ENCODE measurements around the gene ABCA13. TPM values are rescaled to one million over a fixed set of nuclear protein-coding genes. Genes with fewer than 3 reads are reported as not detected.

ABCA13 gene
- total RNA-seq, 2 donors from 2014 or later = not detected

DNA sequence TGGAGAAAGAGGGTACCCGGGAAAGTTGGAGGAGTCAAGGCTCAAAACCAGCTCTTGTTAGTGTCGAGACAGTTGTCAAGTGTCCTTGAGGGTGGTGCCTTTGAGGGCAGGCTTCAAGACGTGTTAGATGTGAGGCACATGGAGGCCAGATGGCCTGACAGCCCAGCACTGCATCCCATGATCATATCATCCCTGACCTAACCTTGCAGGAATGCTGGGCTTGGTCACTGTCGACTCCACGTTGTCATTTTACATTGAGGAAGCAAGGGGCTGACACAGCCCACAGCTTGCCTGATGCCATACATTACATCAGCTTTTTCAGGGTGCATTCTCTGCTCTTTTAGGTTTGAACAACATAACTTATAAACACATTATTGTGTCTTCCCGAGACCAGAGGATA, 114.1 kb downstream of the ABCA13 start:
- Mint-ChIP-seq H3K4me3 (no peak overlapping the region), H3K4me1 (no peaks in the 10 kb centered on the region), H3K9me3 (no peaks in the 10 kb centered on the region), H3K27me3 (peaks cover 32% of the 10 kb centered on the region), H3K36me3 (ENCODE audit: low read depth) (no peaks in the 10 kb centered on the region), H3K27ac (no peak overlapping the region)
- no peak for ATAC-seq (replicated peaks)

DNA sequence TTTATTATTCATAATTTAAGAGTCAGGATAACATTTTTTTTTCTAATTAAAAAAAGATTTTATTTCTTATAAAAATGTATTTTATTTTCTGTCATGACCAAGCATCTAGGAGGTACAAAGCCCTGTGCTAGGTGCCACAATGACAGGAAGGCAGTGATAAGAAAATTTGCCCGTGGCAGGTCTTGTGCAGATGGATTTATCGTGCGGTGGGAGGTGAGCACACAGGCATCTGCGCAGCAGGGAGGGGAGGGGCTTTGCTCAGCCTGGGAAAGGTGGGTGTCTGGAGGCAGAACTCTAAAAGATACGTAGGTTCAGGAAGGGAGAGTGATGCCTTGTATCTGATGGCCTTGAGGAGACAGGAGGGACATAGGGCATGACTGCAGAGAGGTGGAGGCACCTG, 115.6 kb downstream of the ABCA13 start:
- Mint-ChIP-seq H3K27ac (no peak overlapping the region), H3K4me1 (no peaks in the 10 kb centered on the region), H3K27me3 (peaks cover 28% of the 10 kb centered on the region), H3K9me3 (no peaks in the 10 kb centered on the region), H3K36me3 (ENCODE audit: low read depth) (no peaks in the 10 kb centered on the region), H3K4me3 (no peak overlapping the region)
- no peak for ATAC-seq (replicated peaks)

DNA sequence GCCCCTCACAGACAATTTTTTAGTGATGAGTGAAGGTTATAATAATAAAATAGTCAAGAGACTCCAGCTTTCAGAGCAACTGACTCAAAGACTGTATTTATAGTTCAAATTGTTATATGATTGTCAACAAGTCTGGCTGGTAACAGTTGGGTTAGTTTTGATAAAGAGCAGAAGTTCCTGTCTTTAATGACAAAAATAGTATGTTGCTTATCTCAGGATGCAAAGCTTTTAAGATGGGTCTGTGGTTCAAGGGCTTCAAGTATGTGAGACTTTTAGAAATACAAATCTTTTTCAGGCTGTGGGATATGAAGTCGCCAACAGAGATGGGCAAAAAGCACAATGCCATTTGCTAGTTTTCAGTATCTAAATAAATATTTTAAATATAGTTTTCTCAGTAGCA, 118.4 kb downstream of the ABCA13 start:
- ATAC-seq (replicated peaks) = no peak
- Mint-ChIP-seq H3K4me3 (no peak overlapping the region), H3K9me3 (no peaks in the 10 kb centered on the region), H3K36me3 (ENCODE audit: low read depth) (no peaks in the 10 kb centered on the region), H3K4me1 (no peaks in the 10 kb centered on the region), H3K27me3 (peaks cover 24% of the 10 kb centered on the region), H3K27ac (no peak overlapping the region)

DNA sequence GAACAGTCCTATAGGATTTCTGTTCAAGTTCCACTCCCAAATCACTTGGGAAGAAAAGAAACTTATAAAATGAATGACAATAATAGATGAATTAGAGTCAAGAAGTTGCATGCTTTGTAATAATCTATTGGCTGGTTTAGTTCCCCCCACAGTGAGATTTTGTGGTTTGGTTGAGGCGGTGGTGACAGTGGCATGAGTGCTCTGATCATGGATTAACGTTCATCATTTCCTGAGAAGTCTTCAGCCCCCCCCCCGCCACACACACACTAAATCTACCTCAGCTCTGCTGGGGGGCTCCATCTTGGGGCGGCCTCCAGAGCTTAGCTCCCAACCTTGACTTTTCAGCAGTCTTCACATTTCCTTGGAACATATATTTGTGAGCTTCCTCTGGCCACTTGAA, 121.7 kb downstream of the ABCA13 start:
- ATAC-seq (replicated peaks) = no peak
- H3K36me3 Mint-ChIP-seq (ENCODE audit: low read depth) = no peaks in the 10 kb centered on the region
- no peak overlapping the region for H3K4me3 Mint-ChIP-seq
- H3K27me3 Mint-ChIP-seq = peaks cover 10% of the 10 kb centered on the region
- H3K4me1 Mint-ChIP-seq = no peaks in the 10 kb centered on the region
- H3K27ac Mint-ChIP-seq = no peak overlapping the region
- H3K9me3 Mint-ChIP-seq = no peaks in the 10 kb centered on the region

DNA sequence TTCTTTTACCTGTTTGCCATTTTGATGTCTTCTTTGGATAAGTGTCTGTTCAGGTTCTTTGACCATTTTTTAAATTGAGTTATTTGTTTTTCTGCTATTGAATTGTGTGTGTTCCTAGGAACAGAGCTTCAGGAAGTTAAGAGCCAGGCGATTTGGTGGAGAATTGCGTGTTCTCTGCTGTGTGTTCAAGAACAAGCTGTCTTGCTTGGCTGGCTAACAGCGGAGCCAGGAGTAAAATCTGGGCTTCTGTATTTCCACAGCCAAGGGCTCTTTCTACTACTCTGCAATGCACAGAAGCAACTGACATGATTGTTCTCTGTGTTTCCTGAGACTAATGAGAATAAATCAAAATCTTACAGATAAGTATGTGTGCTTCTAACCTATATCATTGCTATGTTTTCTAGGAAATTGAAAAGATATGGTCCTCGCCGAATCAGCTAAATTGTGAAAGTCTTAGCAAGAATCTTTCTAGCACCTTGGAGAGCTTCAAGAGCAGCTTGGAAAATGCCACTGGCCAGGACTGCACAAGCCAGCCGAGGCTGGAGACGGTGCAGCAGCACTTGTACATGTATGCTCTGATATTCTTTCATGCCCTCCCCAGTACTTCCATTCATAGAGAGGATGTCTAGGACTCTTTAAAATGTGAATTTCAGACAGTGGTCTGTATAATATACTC, 124.2 kb downstream of the ABCA13 start:
- H3K27ac Mint-ChIP-seq = no peak overlapping the region
- ATAC-seq (replicated peaks) = no peak
- H3K4me3 Mint-ChIP-seq = no peak overlapping the region

DNA sequence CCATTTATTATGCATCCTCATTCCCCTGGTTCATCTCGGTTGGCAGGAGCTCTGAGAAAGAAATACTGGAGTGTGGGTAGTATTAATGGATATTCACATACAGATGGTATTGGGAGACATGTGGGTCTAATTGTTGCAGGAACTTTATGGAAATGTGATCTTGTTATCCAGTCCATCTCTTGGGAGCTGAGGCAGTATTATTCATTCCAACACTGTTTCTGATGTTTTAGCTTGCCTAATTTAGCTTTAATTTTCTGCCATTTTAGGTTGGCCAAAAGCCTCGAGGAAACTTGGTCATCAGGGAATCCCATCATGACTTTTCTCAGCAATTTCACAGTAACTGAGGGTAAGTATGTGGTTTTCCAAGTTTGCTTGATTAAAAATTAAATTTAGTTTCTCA, 125.7 kb downstream of the ABCA13 start:
- ATAC-seq (replicated peaks) = no peak
- Mint-ChIP-seq H3K4me1 (no peaks in the 10 kb centered on the region), H3K36me3 (ENCODE audit: low read depth) (no peaks in the 10 kb centered on the region), H3K27ac (no peak overlapping the region), H3K27me3 (peaks cover 10% of the 10 kb centered on the region), H3K9me3 (no peaks in the 10 kb centered on the region), H3K4me3 (no peak overlapping the region)

More for the DNA sequence above, 124.2 kb downstream of the ABCA13 start:
- peaks cover 13% of the 10 kb centered on the region for H3K27me3 Mint-ChIP-seq
- no peaks in the 10 kb centered on the region for H3K9me3 Mint-ChIP-seq
- no peaks in the 10 kb centered on the region for H3K36me3 Mint-ChIP-seq (ENCODE audit: low read depth)
- H3K4me1 Mint-ChIP-seq = no peaks in the 10 kb centered on the region

DNA sequence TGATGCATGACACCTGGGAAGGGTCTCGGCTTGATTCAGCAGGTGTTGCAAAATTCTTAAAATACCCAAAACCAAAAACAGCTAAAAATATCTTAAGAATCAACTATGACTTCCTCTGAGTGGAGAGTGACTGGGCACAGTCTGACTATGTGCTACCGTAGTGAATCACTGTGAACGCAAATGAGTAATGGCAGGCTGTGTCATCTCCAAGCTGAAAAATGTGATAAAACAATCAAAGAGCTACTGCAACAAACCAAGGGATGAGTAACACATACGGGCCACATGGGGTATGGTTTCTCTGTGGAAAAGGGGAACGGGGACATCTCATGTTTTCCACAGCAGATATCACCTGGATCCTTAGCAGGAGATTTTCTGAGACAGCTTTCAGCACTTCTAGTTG, 127.5 kb downstream of the ABCA13 start:
- H3K9me3 Mint-ChIP-seq = no peaks in the 10 kb centered on the region
- no peak overlapping the region for H3K27ac Mint-ChIP-seq

DNA sequence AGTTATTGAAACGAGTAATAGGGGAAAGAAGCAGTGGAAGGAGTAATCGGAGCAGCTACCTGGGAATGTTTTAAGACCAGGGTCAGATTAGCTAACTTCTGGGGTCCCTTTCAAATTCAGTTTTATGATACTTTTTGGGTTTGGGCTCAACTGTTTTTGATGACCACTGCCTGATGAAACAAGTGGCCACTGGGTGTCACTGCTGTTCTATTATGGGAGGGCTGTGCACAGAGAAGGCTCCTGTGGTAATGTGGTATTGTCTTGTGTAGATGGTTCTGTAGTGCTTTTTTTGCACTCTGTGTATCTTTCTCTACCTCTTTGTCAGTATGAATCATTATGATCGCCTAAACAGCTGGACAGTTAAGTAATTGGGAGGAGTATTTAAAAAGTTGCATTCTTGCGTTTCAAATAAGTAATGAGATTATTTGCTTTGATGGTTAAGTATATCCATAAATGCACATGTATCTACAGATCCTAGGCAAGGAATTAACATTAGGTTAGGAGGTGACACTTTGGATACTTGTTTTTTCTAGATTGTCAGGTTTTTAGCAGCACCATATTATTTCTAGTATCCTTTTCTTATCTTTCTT, 128.4 kb downstream of the ABCA13 start:
- no peak overlapping the region for H3K4me3 Mint-ChIP-seq
- peak; percentile 55 for ATAC-seq (replicated peaks)
- H3K4me1 Mint-ChIP-seq = no peaks in the 10 kb centered on the region
- H3K27me3 Mint-ChIP-seq = peaks cover 6% of the 10 kb centered on the region
- no peaks in the 10 kb centered on the region for H3K36me3 Mint-ChIP-seq (ENCODE audit: low read depth)
- H3K27ac Mint-ChIP-seq = no peak overlapping the region
- H3K9me3 Mint-ChIP-seq = no peaks in the 10 kb centered on the region

More for the DNA sequence above, 127.5 kb downstream of the ABCA13 start:
- H3K4me3 Mint-ChIP-seq = no peak overlapping the region
- ATAC-seq (replicated peaks) = peak; percentile 96
- H3K36me3 Mint-ChIP-seq (ENCODE audit: low read depth) = no peaks in the 10 kb centered on the region
- no peaks in the 10 kb centered on the region for H3K4me1 Mint-ChIP-seq
- H3K27me3 Mint-ChIP-seq = peaks cover 6% of the 10 kb centered on the region

DNA sequence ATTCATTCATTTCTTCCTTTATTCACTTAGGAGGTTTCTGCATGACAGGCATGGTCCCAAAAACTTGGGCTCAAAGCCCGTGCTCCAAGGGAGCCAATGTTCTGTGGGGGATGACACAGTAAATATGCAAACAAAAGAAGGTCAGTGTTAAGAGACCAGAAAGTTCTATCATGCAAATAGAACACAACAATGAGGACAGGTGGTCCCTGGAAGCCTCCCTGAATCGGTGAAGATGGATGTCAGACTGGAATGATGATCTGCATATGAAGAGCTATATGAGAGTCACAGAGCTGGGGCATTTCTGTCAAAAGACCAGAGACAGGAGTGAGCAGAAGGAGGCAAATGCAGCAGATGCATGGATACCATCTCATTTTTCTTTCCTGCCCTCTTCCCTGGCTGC, 129.0 kb downstream of the ABCA13 start:
- H3K4me1 Mint-ChIP-seq = no peaks in the 10 kb centered on the region
- peaks cover 12% of the 10 kb centered on the region for H3K27me3 Mint-ChIP-seq
- H3K9me3 Mint-ChIP-seq = no peaks in the 10 kb centered on the region
- ATAC-seq (replicated peaks) = no peak
- no peak overlapping the region for H3K27ac Mint-ChIP-seq
- H3K36me3 Mint-ChIP-seq (ENCODE audit: low read depth) = no peaks in the 10 kb centered on the region
- no peak overlapping the region for H3K4me3 Mint-ChIP-seq

DNA sequence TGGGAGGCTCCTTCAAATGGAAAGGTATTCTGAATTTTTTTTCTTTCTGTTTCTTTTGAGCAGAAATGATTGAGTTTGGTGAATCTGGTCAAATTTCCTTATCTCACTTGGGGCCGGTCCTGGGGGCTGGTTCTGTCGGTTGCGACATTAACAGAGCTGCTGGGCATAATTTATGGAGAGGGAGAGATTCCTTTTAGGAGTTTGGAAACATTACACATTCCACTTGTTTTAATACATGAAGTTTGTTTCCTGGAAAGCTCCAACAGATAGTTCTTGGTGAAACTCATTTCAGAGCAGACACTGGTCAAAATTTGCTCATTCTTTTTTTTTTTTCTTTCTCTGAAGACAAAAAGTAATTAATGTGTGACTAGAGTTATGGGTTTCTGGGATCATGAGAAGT, 129.9 kb downstream of the ABCA13 start:
- Mint-ChIP-seq H3K4me3 (no peak overlapping the region), H3K4me1 (no peaks in the 10 kb centered on the region), H3K27ac (no peak overlapping the region), H3K27me3 (peaks cover 15% of the 10 kb centered on the region), H3K36me3 (ENCODE audit: low read depth) (no peaks in the 10 kb centered on the region), H3K9me3 (no peaks in the 10 kb centered on the region)
- ATAC-seq (replicated peaks) = no peak

DNA sequence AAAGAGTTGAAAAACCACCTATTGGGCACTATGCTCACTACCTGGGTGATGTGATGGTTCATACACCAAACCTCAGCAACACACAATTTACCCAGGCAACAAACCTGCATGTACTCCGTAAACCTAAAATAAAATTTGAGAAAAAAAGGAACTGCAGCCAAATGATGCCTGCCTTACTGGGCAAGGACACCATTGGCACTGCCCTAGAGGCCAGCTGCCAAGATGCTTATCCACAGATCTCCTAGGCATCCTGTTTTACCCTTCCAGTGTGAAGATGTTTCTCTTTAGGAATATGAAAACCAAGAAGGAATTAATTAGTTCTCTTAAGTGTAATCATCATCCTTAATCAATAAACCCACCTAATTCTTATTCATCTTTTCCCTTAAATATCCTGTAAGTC, 133.4 kb downstream of the ABCA13 start:
- no peak for ATAC-seq (replicated peaks)
- no peaks in the 10 kb centered on the region for H3K9me3 Mint-ChIP-seq
- H3K27ac Mint-ChIP-seq = no peak overlapping the region
- H3K4me1 Mint-ChIP-seq = no peaks in the 10 kb centered on the region
- no peaks in the 10 kb centered on the region for H3K36me3 Mint-ChIP-seq (ENCODE audit: low read depth)
- no peak overlapping the region for H3K4me3 Mint-ChIP-seq
- peaks cover 14% of the 10 kb centered on the region for H3K27me3 Mint-ChIP-seq

DNA sequence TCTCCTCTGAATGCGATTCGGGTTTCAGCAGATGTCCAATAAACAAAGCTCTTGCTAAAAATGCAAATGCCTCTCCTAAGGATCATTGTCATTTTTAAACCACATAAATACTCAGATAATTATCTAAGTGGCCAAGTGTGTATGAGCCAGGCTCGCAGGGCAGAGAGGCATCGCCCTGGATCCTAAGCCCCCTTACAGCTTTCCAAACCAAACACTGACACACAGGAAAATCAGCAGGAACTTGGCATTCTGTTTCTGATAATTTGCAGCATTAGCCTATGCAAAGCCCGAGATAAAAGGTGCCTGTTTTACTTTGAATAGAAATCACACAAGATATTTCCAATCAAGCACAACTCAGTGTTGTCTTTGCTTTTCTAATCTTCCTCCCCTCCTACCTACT, 134.4 kb downstream of the ABCA13 start:
- Mint-ChIP-seq H3K9me3 (no peaks in the 10 kb centered on the region), H3K27ac (no peak overlapping the region), H3K4me1 (no peaks in the 10 kb centered on the region), H3K27me3 (peaks cover 12% of the 10 kb centered on the region), H3K4me3 (no peak overlapping the region), H3K36me3 (ENCODE audit: low read depth) (no peaks in the 10 kb centered on the region)
- no peak for ATAC-seq (replicated peaks)

DNA sequence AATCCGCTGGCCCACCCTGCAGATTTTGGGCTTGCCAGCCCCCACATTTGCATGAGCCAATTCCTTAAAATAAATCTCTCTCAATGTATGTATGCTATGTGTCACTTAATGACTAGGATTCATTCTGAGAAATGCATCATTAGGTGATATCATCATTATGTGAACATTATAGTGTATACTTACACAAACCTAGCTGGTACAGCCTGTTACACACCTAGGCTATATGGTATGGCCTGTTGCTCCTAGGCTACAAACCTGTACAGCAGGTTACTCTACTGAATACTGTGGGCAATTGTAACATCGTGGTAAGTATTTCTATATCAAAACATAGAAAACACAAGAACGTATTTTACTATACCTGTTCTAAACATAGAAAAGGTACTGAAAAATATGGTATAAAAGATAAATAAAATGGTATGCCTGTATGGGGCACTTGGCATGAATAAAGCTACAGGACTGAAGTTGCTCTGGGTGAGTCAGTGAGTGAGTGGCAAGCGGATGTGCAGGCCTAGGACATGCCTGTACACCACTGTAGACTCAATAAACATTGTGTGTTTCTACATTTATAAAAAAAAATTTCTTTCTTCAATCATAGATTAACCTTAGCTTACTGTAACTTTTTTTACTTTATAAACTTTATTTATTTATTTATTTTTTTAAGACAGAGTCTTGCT, 135.9 kb downstream of the ABCA13 start:
- no peak overlapping the region for H3K27ac Mint-ChIP-seq
- ATAC-seq (replicated peaks) = peak; percentile 59

DNA sequence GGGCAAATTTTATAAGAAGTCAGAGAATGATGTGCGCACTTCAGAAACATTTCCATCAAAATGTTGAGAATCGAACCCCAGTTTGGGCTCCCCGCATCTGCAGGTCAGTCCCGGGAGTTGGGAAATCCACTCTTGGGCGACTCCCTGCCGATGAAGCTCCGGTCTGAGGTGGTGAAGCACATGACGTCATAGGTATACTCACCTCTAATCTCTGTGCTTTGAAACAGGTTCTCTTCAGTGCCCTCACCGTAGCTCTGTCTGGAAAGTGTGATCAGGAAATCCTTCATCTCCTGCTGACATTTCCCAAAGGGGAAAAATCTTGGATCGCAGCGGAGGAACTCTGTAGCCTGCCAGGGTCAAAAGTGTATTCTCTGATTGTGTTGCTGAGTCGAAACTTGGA, 138.5 kb downstream of the ABCA13 start:
- H3K4me1 Mint-ChIP-seq = no peaks in the 10 kb centered on the region
- no peaks in the 10 kb centered on the region for H3K9me3 Mint-ChIP-seq

More for the DNA sequence above, 135.9 kb downstream of the ABCA13 start:
- Mint-ChIP-seq H3K9me3 (no peaks in the 10 kb centered on the region), H3K4me3 (no peak overlapping the region), H3K4me1 (no peaks in the 10 kb centered on the region), H3K36me3 (ENCODE audit: low read depth) (no peaks in the 10 kb centered on the region), H3K27me3 (peaks cover 12% of the 10 kb centered on the region)

DNA sequence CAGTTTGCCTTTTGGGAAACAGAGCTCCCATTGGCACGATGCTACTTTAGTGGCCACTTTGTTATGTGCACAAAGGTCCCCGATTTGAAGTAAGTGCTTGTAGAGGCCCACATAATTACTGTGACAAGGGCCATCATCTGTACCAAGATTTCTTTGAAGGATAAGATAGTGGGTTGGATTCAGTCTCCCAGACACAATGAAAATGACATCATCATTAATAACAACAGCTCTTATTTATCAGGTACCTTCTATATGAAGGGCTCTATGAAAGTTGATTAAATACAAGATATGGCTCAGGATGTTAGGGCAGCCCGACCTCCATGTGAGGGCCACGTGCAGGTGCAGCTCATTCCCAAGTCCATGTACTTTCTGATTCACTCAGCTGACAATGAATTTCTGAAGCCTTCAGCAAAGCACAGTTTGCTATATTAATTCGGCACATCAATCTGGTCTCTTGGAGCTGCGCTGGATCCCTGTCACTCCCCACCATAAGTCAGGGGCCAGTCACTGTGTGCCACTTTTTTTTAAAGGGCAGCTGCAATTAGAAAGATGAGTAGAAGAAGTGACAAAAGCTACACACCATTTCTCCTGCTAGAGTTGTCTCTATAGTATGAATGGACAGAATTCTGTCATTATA, 140.3 kb downstream of the ABCA13 start:
- Mint-ChIP-seq H3K4me3 (no peak overlapping the region), H3K4me1 (no peaks in the 10 kb centered on the region), H3K36me3 (ENCODE audit: low read depth) (no peaks in the 10 kb centered on the region), H3K27me3 (no peaks in the 10 kb centered on the region), H3K27ac (no peak overlapping the region), H3K9me3 (no peaks in the 10 kb centered on the region)
- ATAC-seq (replicated peaks) = no peak

More for the DNA sequence above, 138.5 kb downstream of the ABCA13 start:
- Mint-ChIP-seq H3K36me3 (ENCODE audit: low read depth) (no peaks in the 10 kb centered on the region), H3K27ac (no peak overlapping the region), H3K4me3 (no peak overlapping the region), H3K27me3 (peaks cover 8% of the 10 kb centered on the region)
- no peak for ATAC-seq (replicated peaks)
